Mesendoderm (in vitro differentiated cells): ENCODE measurements around the gene E2F1.

Experiments
- DNase-seq: peaks from one replicate; pipeline ENCODE4 v3.0.0; 2013
- H2AK5ac ChIP-seq: 2 replicates; pipeline ENCODE4 v1.6.1; 2013; ENCODE audit warnings: low read length, inconsistent platforms
- H2BK120ac ChIP-seq: 2 replicates; pipeline ENCODE4 v1.6.1; 2013; ENCODE audit warnings: low read depth, mild to moderate bottlenecking, low read length, moderate library complexity, mixed read lengths
- H2BK15ac ChIP-seq: replicated peaks from 2 replicates; pipeline ENCODE4 v1.6.1; 2013; ENCODE audit warnings: low read depth, mild to moderate bottlenecking, moderate library complexity
- H2BK5ac ChIP-seq: 2 replicates; pipeline ENCODE4 v1.6.1; 2013; ENCODE audit warnings: low read length, inconsistent platforms
- H3K18ac ChIP-seq: 2 replicates; pipeline ENCODE4 v1.6.1; 2013; ENCODE audit warnings: mild to moderate bottlenecking, low read length, mixed read lengths
- H3K23ac ChIP-seq: one replicate; pipeline ENCODE4 v1.6.1; 2013; ENCODE audit warnings: low read length
- H3K27ac ChIP-seq: 2 replicates; pipeline ENCODE4 v1.5.1; 2013; ENCODE audit warnings: low read depth, mild to moderate bottlenecking, inconsistent platforms, low read length, moderate library complexity
- H3K27me3 ChIP-seq: 2 replicates; pipeline ENCODE4 v1.6.1; 2013; ENCODE audit warnings: low read length, control low read depth, mild to moderate bottlenecking, inconsistent platforms; ENCODE audit not compliant: insufficient read depth, poor library complexity
- H3K36me3 ChIP-seq: 2 replicates; pipeline ENCODE4 v1.6.1; 2013; ENCODE audit warnings: low read length, inconsistent platforms; ENCODE audit not compliant: control insufficient read depth, insufficient read depth
- H3K4ac ChIP-seq: one replicate; pipeline ENCODE4 v1.6.1; 2013; ENCODE audit warnings: low read depth, mild to moderate bottlenecking, low read length, moderate library complexity
- H3K4me1 ChIP-seq: 2 replicates; pipeline ENCODE4 v1.6.1; 2013; ENCODE audit warnings: low read depth, low read length, inconsistent platforms; ENCODE audit not compliant: control insufficient read depth
- H3K4me2 ChIP-seq: 2 replicates; pipeline ENCODE4 v1.6.1; 2013; ENCODE audit warnings: low read length
- H3K4me3 ChIP-seq: 2 replicates; pipeline ENCODE4 v1.5.1; 2013; ENCODE audit warnings: mild to moderate bottlenecking, low read length
- H3K56ac ChIP-seq: one replicate; pipeline ENCODE4 v1.6.1; 2013; ENCODE audit warnings: low read length
- H3K79me1 ChIP-seq: 2 replicates; pipeline ENCODE4 v1.6.1; 2013; ENCODE audit warnings: low read length, inconsistent platforms
- H3K79me2 ChIP-seq: 2 replicates; pipeline ENCODE4 v1.6.1; 2013; ENCODE audit warnings: mild to moderate bottlenecking, low read length; ENCODE audit not compliant: control insufficient read depth, insufficient read depth
- H3K9ac ChIP-seq: 2 replicates; pipeline ENCODE4 v1.6.1; 2013; ENCODE audit warnings: low read length, inconsistent platforms
- H4K5ac ChIP-seq: one replicate; pipeline ENCODE4 v1.6.1; 2013; ENCODE audit warnings: low read length
- H4K8ac ChIP-seq: one replicate; pipeline ENCODE4 v1.6.1; 2013; ENCODE audit warnings: low read depth, mild to moderate bottlenecking, control low read depth, low read length, moderate library complexity
- WGBS: extraction: QIAGEN DNeasy Blood & Tissue Kit; methylation state at CpG from one replicate; pipeline ENCODE4 v1.1.7; 2013; ENCODE audit warnings: low lambda C conversion rate, missing lambda C conversion rate; ENCODE audit not compliant: insufficient coverage; ENCODE audit errors: extremely low coverage; 5-methylcytosine and 5-hydroxymethylcytosine counted together

The E2F1 gene

DNA sequence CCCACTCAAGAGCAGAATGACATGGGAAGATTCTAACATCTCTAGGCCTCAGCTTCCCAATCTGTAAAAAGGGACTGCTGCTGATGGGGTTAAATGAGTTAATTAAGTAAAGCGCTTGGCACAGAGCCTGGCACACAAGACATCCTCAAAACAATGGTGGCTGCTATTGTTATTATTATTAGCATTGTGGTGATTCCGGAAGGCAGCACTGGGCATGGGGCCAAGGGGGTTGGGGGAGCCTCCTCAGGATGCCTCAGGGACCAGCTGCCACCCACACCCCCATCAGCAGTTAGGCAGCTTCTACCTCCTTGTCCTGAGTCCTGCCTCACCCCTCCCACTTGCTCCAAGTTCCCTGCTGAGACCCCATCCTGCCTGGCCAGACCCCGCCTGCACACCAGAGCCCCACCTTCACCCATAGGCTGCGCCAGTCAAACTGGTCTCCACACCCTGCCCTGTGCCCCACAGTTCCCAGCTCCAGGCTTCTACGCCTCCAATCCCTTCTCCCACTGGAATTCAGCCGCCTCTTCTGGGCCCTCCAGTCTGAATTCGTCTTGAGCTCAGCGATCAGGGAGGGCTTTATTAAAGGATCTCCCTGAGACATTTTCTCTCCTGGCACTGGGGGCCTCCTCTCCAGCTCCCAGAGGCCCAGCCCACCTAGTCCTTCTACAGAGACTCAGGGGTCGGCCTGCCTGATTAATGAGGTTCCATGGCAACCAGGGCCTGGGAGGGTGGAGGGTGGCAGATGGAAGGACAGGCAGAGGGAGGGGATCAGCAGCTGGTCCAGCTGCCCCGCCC is 1.5 kb downstream of the E2F1 start:
- no peak overlapping the region for H2BK5ac ChIP-seq
- H2AK5ac ChIP-seq: no peak overlapping the region
- peaks cover 7% of the 10 kb centered on the region for H3K4me1 ChIP-seq
- no peak overlapping the region for H2BK15ac ChIP-seq
- no peak overlapping the region for H3K23ac ChIP-seq
- no peak overlapping the region for H2BK120ac ChIP-seq
- no CpG with 5 or more reads among the region's 10 CpGs for WGBS
- peak overlapping the region; percentile 52 for H3K4me2 ChIP-seq
- no peaks in the 10 kb centered on the region for H3K36me3 ChIP-seq
- no peaks in the 10 kb centered on the region for H3K27me3 ChIP-seq
- peak overlapping the region; percentile 77 for H3K56ac ChIP-seq
- peaks cover 19% of the 10 kb centered on the region for H3K79me1 ChIP-seq
- H3K18ac ChIP-seq: no peak overlapping the region
- H3K4ac ChIP-seq: no peak overlapping the region
- H4K8ac ChIP-seq: no peak overlapping the region
- peak overlapping the region; percentile 20 for H3K4me3 ChIP-seq
- H3K9ac ChIP-seq: peak overlapping the region; percentile 73
- no peak overlapping the region for H3K27ac ChIP-seq
- H3K79me2 ChIP-seq: peaks cover 30% of the 10 kb centered on the region
- no peak overlapping the region for H4K5ac ChIP-seq
- peak; percentile 53 for DNase-seq

DNA sequence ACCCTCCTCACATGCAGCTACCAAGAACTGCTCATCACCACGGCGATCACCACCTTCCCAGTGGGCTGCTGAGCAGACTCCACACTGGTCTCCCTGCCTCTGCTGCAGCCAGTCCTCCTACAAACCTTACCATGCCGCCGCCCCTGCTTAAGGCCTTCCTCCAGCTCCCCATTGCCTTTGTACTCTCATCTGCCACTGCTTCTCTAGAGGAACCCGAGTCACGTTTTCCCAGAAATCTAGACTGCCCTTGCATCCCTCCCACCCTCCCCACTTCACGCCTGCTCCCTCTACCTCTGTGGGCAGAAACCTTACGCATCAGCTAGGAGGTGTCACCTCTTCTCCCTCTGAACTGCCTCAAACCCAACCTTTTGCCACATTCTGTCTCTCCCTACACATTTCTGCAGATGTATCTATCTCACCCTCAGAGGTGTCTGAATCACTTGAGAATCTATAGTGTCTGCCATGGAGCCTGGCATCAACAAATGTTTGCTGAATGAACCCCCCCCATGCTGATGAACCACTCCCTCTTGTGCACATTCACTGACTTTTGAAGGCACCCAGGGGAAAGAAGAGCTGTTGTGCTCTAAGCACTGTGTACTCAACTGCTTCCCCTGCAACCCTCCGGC is 4.3 kb downstream of the E2F1 start:
- H3K79me1 ChIP-seq: peaks cover 19% of the 10 kb centered on the region
- peaks cover 4% of the 10 kb centered on the region for H3K36me3 ChIP-seq
- no peak overlapping the region for H2BK15ac ChIP-seq
- no peak overlapping the region for H2BK120ac ChIP-seq
- H3K18ac ChIP-seq: no peak overlapping the region
- H3K56ac ChIP-seq: no peak overlapping the region
- no peak overlapping the region for H2BK5ac ChIP-seq
- H3K9ac ChIP-seq: no peak overlapping the region
- no peak overlapping the region for H3K23ac ChIP-seq
- H3K79me2 ChIP-seq: peaks cover 30% of the 10 kb centered on the region
- H3K4me1 ChIP-seq: peaks cover 6% of the 10 kb centered on the region
- no peak for DNase-seq
- no peak overlapping the region for H3K4me2 ChIP-seq
- WGBS: no CpG with 5 or more reads among the region's 9 CpGs
- no peak overlapping the region for H3K27ac ChIP-seq
- no peak overlapping the region for H3K4me3 ChIP-seq
- no peak overlapping the region for H4K5ac ChIP-seq
- no peak overlapping the region for H3K4ac ChIP-seq
- no peak overlapping the region for H2AK5ac ChIP-seq
- H3K27me3 ChIP-seq: no peaks in the 10 kb centered on the region
- H4K8ac ChIP-seq: no peak overlapping the region

DNA sequence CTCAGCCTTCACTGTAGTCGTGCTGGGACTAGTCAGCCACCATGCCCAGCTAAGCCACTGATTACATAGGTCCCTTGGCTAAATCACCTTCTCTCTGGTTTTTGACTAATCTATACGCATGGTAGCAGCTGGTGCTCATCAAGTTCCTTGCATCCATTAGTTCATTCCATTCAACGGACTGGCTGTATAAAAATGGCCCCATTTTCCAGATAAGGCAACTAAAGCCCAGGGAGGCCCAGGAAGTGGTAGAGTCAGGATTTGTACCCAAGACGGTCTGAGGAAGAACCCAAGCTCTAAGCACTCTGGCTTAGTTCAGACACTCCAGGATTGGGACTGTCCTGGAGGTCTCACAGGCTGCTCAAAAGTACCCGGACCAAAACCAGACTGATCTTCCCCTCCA is 4.9 kb downstream of the E2F1 start:
- no CpG with 5 or more reads among the region's 5 CpGs for WGBS
- Histone ChIP-seq H2BK120ac (no peak overlapping the region), H3K4me1 (peaks cover 3% of the 10 kb centered on the region), H4K8ac (no peak overlapping the region), H2BK15ac (no peak overlapping the region), H3K27me3 (no peaks in the 10 kb centered on the region), H3K56ac (no peak overlapping the region), H3K79me1 (peaks cover 19% of the 10 kb centered on the region), H4K5ac (no peak overlapping the region), H3K4me3 (no peak overlapping the region), H3K23ac (no peak overlapping the region), H2BK5ac (no peak overlapping the region), H3K27ac (no peak overlapping the region), H3K79me2 (peaks cover 30% of the 10 kb centered on the region), H2AK5ac (no peak overlapping the region), H3K18ac (no peak overlapping the region), H3K4me2 (no peak overlapping the region), H3K9ac (no peak overlapping the region), H3K36me3 (peaks cover 4% of the 10 kb centered on the region), H3K4ac (no peak overlapping the region)
- DNase-seq: no peak

DNA sequence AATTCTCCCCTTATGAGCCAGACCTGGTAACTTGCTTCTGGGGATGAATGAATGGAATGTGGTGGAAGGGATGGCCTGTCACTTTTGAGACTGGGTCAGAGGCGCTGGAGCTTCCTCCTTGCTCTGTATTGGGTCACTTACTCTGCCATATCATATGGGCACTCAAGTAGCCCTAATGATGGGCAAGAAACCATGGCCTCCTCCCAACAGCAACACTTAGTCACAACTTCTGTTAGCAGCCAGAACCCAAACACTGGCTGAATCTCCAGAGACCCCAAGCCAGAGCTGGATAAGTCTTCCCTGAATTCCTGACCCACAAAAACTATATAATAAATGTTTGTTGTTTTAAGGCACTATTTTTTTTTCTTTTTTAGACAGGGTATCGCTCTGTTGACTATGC is 5.5 kb downstream of the E2F1 start:
- no peaks in the 10 kb centered on the region for H3K27me3 ChIP-seq
- WGBS: no CpG with 5 or more reads among the region's 2 CpGs
- H3K18ac ChIP-seq: no peak overlapping the region
- H2AK5ac ChIP-seq: no peak overlapping the region
- peaks cover 4% of the 10 kb centered on the region for H3K36me3 ChIP-seq
- H3K79me2 ChIP-seq: peaks cover 30% of the 10 kb centered on the region
- H2BK5ac ChIP-seq: no peak overlapping the region
- H3K23ac ChIP-seq: no peak overlapping the region
- no peak overlapping the region for H4K8ac ChIP-seq
- H3K79me1 ChIP-seq: peaks cover 19% of the 10 kb centered on the region
- no peak overlapping the region for H3K4me2 ChIP-seq
- no peak overlapping the region for H4K5ac ChIP-seq
- no peak for DNase-seq
- H2BK120ac ChIP-seq: no peak overlapping the region
- H3K27ac ChIP-seq: no peak overlapping the region
- H3K4me1 ChIP-seq: peaks cover 3% of the 10 kb centered on the region
- H3K4ac ChIP-seq: no peak overlapping the region
- no peak overlapping the region for H3K56ac ChIP-seq
- no peak overlapping the region for H3K4me3 ChIP-seq
- no peak overlapping the region for H2BK15ac ChIP-seq
- H3K9ac ChIP-seq: no peak overlapping the region

DNA sequence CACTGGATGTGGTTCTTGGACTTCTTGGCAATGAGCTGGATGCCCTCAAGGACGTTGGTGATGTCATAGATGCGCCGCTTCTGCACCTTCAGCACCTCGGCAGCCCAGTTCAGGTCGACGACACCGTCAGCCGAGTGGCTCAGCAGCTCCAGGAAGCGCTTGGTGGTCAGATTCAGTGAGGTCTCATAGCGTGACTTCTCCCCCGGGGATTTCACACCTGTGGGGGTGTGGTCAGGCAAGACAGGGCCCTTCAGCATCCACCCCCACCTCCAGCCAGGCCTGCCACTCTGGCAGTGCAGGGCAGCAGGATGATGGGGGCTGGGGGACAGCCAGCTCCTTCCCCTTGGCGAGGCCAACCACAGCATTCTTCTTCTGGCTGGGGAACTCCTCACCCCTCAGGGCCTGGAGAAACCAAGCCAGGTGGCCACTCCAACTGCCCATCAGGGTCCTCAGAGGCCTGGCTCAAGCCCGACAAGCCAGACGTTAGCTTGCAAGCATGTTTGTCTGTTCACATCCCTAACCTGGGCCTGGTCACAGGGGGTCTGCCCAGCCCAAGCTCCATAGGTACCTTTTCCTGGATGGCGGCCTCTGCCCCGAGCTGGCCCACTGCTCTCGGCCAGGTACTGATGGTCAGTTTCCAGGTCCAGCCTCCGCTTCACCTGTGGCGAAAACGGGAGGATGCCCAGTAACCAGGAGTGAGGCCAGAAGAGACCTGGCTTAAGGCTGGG is 6.3 kb downstream of the E2F1 start:
- Histone ChIP-seq H2BK120ac (no peak overlapping the region), H3K9ac (no peak overlapping the region), H3K18ac (no peak overlapping the region), H3K23ac (no peak overlapping the region), H3K56ac (no peak overlapping the region), H3K4me1 (peaks cover 6% of the 10 kb centered on the region), H3K4me2 (no peak overlapping the region), H2BK15ac (no peak overlapping the region), H4K5ac (no peak overlapping the region), H2BK5ac (no peak overlapping the region), H3K27ac (no peak overlapping the region), H3K36me3 (peaks cover 4% of the 10 kb centered on the region), H3K4ac (no peak overlapping the region), H3K27me3 (no peaks in the 10 kb centered on the region), H3K4me3 (no peak overlapping the region), H3K79me2 (peaks cover 23% of the 10 kb centered on the region), H4K8ac (no peak overlapping the region), H3K79me1 (peaks cover 19% of the 10 kb centered on the region), H2AK5ac (no peak overlapping the region)
- WGBS: no CpG with 5 or more reads among the region's 20 CpGs
- no peak for DNase-seq
